Breast epithelium (tissue), 3 donors: ENCODE data around the gene ZNF638.

Experiments
- POLR2A ChIP-seq: fragments of 450-650 bp; IDR thresholded peaks from one replicate; pipeline ENCODE4 v1.6.1; 2016; ENCODE audit warnings: antibody characterized with exemption, mild to moderate bottlenecking, moderate library complexity
- POLR2AphosphoS5 ChIP-seq, 3 donors: sonication (generic); formaldehyde crosslinking; IDR thresholded peaks; one replicate each; pipeline ENCODE4 v1.6.1; 2017; ENCODE audit warnings: antibody characterized with exemption in 3 of 3
- TF ChIP-seq, protein P1 (sequence below), 3 donors: fragments of 450-650 bp; IDR thresholded peaks; one replicate each; pipeline ENCODE4 v1.5.1; 2016 to 2017; ENCODE audit warnings: antibody characterized with exemption in 3 of 3, mild to moderate bottlenecking in 3 of 3, moderate library complexity in 3 of 3

DNA sequence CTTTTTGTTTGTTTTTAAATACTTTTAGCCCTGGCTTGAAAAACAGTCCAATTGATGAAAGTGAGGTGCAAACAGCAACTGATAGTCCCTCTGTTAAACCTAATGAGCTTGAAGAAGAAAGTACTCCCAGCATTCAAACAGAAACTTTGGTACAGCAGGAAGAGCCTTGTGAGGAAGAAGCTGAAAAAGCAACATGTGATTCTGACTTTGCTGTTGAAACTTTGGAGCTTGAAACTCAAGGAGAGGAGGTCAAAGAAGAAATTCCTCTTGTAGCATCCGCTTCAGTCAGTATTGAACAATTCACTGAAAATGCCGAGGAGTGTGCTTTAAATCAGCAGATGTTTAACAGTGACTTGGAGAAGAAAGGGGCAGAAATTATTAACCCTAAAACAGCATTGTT, 91.2 kb downstream of the ZNF638 start:
- TF ChIP-seq, protein P1, sequence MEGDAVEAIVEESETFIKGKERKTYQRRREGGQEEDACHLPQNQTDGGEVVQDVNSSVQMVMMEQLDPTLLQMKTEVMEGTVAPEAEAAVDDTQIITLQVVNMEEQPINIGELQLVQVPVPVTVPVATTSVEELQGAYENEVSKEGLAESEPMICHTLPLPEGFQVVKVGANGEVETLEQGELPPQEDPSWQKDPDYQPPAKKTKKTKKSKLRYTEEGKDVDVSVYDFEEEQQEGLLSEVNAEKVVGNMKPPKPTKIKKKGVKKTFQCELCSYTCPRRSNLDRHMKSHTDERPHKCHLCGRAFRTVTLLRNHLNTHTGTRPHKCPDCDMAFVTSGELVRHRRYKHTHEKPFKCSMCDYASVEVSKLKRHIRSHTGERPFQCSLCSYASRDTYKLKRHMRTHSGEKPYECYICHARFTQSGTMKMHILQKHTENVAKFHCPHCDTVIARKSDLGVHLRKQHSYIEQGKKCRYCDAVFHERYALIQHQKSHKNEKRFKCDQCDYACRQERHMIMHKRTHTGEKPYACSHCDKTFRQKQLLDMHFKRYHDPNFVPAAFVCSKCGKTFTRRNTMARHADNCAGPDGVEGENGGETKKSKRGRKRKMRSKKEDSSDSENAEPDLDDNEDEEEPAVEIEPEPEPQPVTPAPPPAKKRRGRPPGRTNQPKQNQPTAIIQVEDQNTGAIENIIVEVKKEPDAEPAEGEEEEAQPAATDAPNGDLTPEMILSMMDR (IDR thresholded peaks at IDR 0.05) = no peak
- TF ChIP-seq POLR2AphosphoS5 (IDR thresholded peaks at IDR 0.05) = no peak
- no peak for TF ChIP-seq POLR2A
